K562 (cell line): ENCODE results near the gene CASTOR1. TPM values are rescaled to one million over a fixed set of nuclear protein-coding genes. Genes with fewer than 3 reads are reported as not detected.

Experiments used
- ZNF184 ChIP-seq: sonication (generic); formaldehyde crosslinking; IDR thresholded peaks from 2 replicates; pipeline ENCODE4 v1.5.0; 2020; ENCODE audit warnings: missing genetic modification reagents
- polyA plus RNA-seq, 8 experiments: library from polyadenylated mRNA; depleted of rRNA in 4 of 8; stranded (reverse) in 5 of 8; unstranded in 3 of 8; fragments of >200 nt; fragmentation: Nextera tagmentation in 2 of 8; fragmentation: Illumina TruSeq in 1 of 8; extraction: Ambion mirVana in 2 of 8; extraction: Trizol in 1 of 8; gene quantifications; 2 replicates each; pipeline versions ENCODE4 v1.2.1 to v1.2.3, GENCODE V29; 2011 to 2014; ENCODE audit warnings: inconsistent platforms in 1 of 8, missing spikeins in 1 of 8
- total RNA-seq, 7 experiments: library from RNA; depleted of rRNA in 6 of 7; stranded (reverse); fragments of >200 nt in 6 of 7; fragmentation: Illumina TruSeq in 2 of 7; extraction: Trizol in 2 of 7; gene quantifications; 2 replicates each; pipeline versions ENCODE4 v1.2.1 to v1.2.3, GENCODE V29; 2011 to 2021; ENCODE audit warnings: low replicate concordance in 1 of 7
- TF ChIP-seq, protein P1 (sequence below), 2 experiments: fragments of 450-650 bp; formaldehyde crosslinking in 1 of 2; IDR thresholded peaks; 2 replicates each; pipeline versions ENCODE4 v1.4.0 to v1.6.1; 2014 to 2020; ENCODE audit warnings: mild to moderate bottlenecking in 2 of 2, borderline replicate concordance in 1 of 2, low read depth in 1 of 2
- TF ChIP-seq, protein P2 (sequence below): sonication (generic); formaldehyde crosslinking; IDR thresholded peaks from 2 replicates; pipeline ENCODE4 v1.8.1; 2023; ENCODE audit warnings: mild to moderate bottlenecking, missing genetic modification reagents

The CASTOR1 gene
- total and polyA plus RNA-seq, 9 of the 15 experiments (the other 6 are each of a cell fraction or from before 2014, with no cell fraction given), result 0.35 to 2.6 (median 1.1) TPM

DNA sequence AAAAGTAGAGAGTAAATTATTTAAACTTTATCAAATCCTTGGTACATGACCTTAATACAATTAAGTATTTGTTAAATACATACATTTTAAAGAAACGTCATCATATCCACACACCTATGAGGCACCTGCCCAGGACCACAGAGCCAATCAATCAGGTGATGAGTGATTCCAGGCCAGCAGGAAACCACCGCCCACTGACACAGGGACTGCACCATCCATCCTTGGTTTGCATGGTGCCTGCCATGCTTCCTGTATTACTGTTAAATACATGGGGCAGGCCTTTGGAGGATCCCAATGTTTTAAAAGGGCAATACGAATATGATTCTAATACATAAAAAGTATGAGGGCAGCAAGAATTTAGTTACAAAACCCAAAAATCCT is 44.4 kb upstream of the CASTOR1 start (continued):
- TF ChIP-seq, protein P1, sequence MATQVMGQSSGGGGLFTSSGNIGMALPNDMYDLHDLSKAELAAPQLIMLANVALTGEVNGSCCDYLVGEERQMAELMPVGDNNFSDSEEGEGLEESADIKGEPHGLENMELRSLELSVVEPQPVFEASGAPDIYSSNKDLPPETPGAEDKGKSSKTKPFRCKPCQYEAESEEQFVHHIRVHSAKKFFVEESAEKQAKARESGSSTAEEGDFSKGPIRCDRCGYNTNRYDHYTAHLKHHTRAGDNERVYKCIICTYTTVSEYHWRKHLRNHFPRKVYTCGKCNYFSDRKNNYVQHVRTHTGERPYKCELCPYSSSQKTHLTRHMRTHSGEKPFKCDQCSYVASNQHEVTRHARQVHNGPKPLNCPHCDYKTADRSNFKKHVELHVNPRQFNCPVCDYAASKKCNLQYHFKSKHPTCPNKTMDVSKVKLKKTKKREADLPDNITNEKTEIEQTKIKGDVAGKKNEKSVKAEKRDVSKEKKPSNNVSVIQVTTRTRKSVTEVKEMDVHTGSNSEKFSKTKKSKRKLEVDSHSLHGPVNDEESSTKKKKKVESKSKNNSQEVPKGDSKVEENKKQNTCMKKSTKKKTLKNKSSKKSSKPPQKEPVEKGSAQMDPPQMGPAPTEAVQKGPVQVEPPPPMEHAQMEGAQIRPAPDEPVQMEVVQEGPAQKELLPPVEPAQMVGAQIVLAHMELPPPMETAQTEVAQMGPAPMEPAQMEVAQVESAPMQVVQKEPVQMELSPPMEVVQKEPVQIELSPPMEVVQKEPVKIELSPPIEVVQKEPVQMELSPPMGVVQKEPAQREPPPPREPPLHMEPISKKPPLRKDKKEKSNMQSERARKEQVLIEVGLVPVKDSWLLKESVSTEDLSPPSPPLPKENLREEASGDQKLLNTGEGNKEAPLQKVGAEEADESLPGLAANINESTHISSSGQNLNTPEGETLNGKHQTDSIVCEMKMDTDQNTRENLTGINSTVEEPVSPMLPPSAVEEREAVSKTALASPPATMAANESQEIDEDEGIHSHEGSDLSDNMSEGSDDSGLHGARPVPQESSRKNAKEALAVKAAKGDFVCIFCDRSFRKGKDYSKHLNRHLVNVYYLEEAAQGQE (IDR thresholded peaks at IDR 0.05; ENCODE audit: borderline replicate concordance), result no peak
- TF ChIP-seq, protein P1 (CRISPR knock-in tag; IDR thresholded peaks at IDR 0.05; ENCODE audit: low read depth), result no peak
- TF ChIP-seq, protein P2, sequence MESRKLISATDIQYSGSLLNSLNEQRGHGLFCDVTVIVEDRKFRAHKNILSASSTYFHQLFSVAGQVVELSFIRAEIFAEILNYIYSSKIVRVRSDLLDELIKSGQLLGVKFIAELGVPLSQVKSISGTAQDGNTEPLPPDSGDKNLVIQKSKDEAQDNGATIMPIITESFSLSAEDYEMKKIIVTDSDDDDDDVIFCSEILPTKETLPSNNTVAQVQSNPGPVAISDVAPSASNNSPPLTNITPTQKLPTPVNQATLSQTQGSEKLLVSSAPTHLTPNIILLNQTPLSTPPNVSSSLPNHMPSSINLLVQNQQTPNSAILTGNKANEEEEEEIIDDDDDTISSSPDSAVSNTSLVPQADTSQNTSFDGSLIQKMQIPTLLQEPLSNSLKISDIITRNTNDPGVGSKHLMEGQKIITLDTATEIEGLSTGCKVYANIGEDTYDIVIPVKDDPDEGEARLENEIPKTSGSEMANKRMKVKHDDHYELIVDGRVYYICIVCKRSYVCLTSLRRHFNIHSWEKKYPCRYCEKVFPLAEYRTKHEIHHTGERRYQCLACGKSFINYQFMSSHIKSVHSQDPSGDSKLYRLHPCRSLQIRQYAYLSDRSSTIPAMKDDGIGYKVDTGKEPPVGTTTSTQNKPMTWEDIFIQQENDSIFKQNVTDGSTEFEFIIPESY (CRISPR knock-in tag), result no peak
- no peak for TF ChIP-seq ZNF184
